Smooth muscle cell (in vitro differentiated cells): ENCODE measurements around the gene PHAF1. TPM values are rescaled to one million over a fixed set of nuclear protein-coding genes. Genes with fewer than 3 reads are reported as not detected.

Experiments
- DNase-seq: peaks from one replicate; lab custom pipeline; 2025; ENCODE audit not compliant: unreplicated experiment; lab: John Stamatoyannopoulos, UW
- H2AFZ ChIP-seq: fragments of 200-600 bp; sonication (generic); 2 replicates; pipeline ENCODE4 v1.6.0; 2016; ENCODE audit warnings: antibody characterized with exemption, low read depth, mild to moderate bottlenecking
- H3F3A ChIP-seq: fragments of 200-600 bp; sonication (generic); 2 replicates; pipeline ENCODE4 v1.6.0; 2017; ENCODE audit warnings: antibody characterized with exemption, low read depth
- H3K27ac ChIP-seq: fragments of 200-600 bp; sonication (generic); 2 replicates; pipeline ENCODE4 v1.5.1; 2016; ENCODE audit warnings: low read depth, mild to moderate bottlenecking
- H3K27me3 ChIP-seq: fragments of 200-600 bp; sonication (generic); 2 replicates; pipeline ENCODE4 v1.6.1; 2016; ENCODE audit warnings: low read depth, mild to moderate bottlenecking
- H3K36me3 ChIP-seq: fragments of 200-600 bp; sonication (generic); 2 replicates; pipeline ENCODE4 v1.5.1; 2016; ENCODE audit warnings: low read depth
- H3K4me1 ChIP-seq: fragments of 200-600 bp; sonication (generic); 2 replicates; pipeline ENCODE4 v1.5.1; 2016; ENCODE audit warnings: low read depth
- H3K4me2 ChIP-seq: fragments of 200-600 bp; sonication (generic); 2 replicates; pipeline ENCODE4 v1.6.0; 2016; ENCODE audit warnings: mild to moderate bottlenecking
- H3K4me3 ChIP-seq: fragments of 200-600 bp; sonication (generic); 2 replicates; pipeline ENCODE4 v1.5.1; 2016; ENCODE audit warnings: mild to moderate bottlenecking
- H3K79me2 ChIP-seq: fragments of 200-600 bp; sonication (generic); 2 replicates; pipeline ENCODE4 v1.6.0; 2016; ENCODE audit warnings: low read depth, mild to moderate bottlenecking
- H3K9ac ChIP-seq: fragments of 200-600 bp; sonication (generic); 2 replicates; pipeline ENCODE4 v1.6.0; 2016; ENCODE audit warnings: low read depth
- H3K9me3 ChIP-seq: fragments of 200-600 bp; sonication (generic); replicated peaks from 2 replicates; pipeline ENCODE4 v1.5.1; 2016; ENCODE audit warnings: low read depth
- H4K20me1 ChIP-seq: fragments of 200-600 bp; sonication (generic); 2 replicates; pipeline ENCODE4 v1.6.0; 2016; ENCODE audit warnings: low read depth
- CTCF ChIP-seq: fragments of 200-600 bp; sonication (generic); IDR thresholded peaks from 2 replicates; pipeline ENCODE4 v1.5.1; 2017; ENCODE audit warnings: borderline replicate concordance, mild to moderate bottlenecking, antibody characterized with exemption; ENCODE audit not compliant: insufficient read depth, poor library complexity, severe bottlenecking
- WGBS: methylation state at CpG from one replicate; pipeline ENCODE4 v1.1.7; 2016; ENCODE audit warnings: low lambda C conversion rate; 5-methylcytosine and 5-hydroxymethylcytosine counted together
- polyA plus RNA-seq: library from polyadenylated mRNA; unstranded; fragments of >200 nt; fragmentation: Nextera tagmentation; extraction: Ambion mirVana; gene quantifications from 2 replicates; pipeline ENCODE4 v1.2.1, GENCODE V29; 2016
- total RNA-seq: library from RNA; depleted of rRNA; stranded (reverse); fragments of >200 nt; gene quantifications from 2 replicates; pipeline ENCODE4 v1.2.3, GENCODE V29; 2014

PHAF1 gene
- total and polyA plus RNA-seq, 2 experiments from 2014 or later, result 15.5 TPM

DNA sequence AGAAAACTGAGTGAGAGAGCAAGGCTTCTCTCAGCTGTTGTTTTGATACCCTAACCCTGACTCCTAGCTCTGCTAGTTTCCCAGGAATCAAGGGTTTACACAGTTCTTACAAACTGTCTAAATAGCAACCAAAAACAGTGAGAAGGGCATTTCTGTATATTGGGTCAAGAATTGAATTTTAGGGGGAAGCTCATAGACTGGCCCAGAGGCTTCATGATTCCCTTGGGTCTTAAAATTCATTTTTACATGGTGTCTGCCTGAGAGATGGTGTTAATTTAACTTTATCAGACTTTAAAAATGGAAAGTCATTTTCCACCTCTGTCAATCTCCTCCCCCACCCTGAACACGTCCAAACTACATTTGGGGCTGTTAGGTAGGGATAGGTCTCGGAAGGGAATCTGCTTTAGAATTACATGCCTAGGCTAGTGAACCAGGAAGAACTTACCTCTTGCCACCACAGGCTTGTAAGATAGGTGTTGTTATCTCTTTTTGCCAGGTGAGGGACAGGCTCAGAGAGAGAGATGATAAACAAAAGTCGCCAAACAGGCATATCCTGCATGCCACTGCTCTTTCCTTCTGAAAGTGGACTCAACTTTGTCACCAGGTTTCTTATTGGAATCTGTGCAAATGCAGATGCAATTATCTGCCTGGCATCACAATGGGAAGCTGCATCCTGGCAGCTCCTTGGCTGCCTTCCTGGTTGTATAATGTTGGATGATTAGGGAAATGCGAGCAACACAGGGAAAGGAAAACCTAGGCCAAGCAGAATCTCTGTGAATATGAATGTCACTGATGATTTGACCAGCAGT lies 3.1 kb downstream of the PHAF1 start:
- DNase-seq, result no peak
- Histone ChIP-seq H3K4me3 (no peak overlapping the region), H3K4me2 (no peak overlapping the region), H3K27me3 (no peaks in the 10 kb centered on the region), H2AFZ (no peak overlapping the region), H3K4me1 (peaks cover 19% of the 10 kb centered on the region), H3K36me3 (no peaks in the 10 kb centered on the region), H3K9ac (no peak overlapping the region), H3F3A (peaks cover 11% of the 10 kb centered on the region), H3K9me3 (no peaks in the 10 kb centered on the region), H4K20me1 (peaks cover 4% of the 10 kb centered on the region), H3K79me2 (peaks cover 62% of the 10 kb centered on the region), H3K27ac (no peak overlapping the region)
- WGBS, result 82% methylated on average over 4 of the region's 4 CpGs
- TF ChIP-seq CTCF, result no peak

DNA sequence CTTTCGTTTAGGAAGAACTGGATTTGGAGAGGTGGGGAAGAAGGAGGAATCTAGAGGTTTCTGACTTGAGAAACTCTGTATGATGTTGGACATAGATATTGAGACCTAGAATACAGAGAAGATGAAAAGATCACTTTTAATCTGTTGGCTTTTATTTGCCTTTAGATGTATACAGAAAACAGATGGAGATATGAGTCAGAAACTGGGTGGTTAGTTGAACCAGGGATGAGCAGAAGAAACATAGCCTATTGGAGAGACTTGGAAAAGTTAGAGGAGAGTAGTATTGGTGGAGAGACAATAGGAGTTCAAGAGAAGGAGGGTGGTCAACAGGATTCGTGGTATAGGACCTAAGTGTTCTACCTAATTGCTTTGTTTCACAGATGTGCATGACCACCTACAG lies 5.1 kb downstream of the PHAF1 start:
- H3K9ac ChIP-seq, result peak overlapping the region; percentile 82
- no peak for DNase-seq
- H3K27ac ChIP-seq, result peak overlapping the region; percentile 96
- TF ChIP-seq CTCF, result no peak
- H3K9me3 ChIP-seq, result no peaks in the 10 kb centered on the region
- no peak overlapping the region for H2AFZ ChIP-seq
- H3K79me2 ChIP-seq, result peaks cover 70% of the 10 kb centered on the region
- H3F3A ChIP-seq, result peaks cover 11% of the 10 kb centered on the region
- H3K4me2 ChIP-seq, result peak overlapping the region; percentile 48
- no peak overlapping the region for H3K4me3 ChIP-seq
- H3K4me1 ChIP-seq, result peaks cover 16% of the 10 kb centered on the region
- H3K36me3 ChIP-seq, result no peaks in the 10 kb centered on the region
- H3K27me3 ChIP-seq, result no peaks in the 10 kb centered on the region
- 70% methylated on average over 2 of the region's 2 CpGs for WGBS
- H4K20me1 ChIP-seq, result peaks cover 17% of the 10 kb centered on the region

DNA sequence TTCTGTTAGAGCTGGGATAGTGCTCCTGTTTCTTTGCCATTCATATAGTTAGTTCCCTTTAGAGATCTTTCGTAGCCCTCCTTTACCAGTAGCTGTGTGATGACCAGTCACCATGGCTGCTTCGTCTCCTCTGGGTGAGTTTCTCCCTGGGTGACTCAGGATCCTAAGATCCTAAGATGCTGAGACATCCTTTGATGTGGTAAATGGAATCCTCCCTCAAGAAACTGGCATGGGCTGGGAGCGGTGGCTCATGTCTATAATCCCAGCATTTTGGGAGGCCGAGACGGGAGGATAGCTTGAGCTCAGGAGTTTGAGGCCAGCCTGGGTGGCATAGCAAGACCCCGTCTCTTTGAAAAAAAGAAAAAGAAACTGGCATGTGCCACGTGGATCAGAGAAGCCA lies 5.9 kb downstream of the PHAF1 start:
- H3F3A ChIP-seq, result peaks cover 11% of the 10 kb centered on the region
- H3K4me1 ChIP-seq, result peaks cover 13% of the 10 kb centered on the region
- peak overlapping the region; percentile 96 for H3K27ac ChIP-seq
- peaks cover 62% of the 10 kb centered on the region for H3K79me2 ChIP-seq
- H3K36me3 ChIP-seq, result no peaks in the 10 kb centered on the region
- H3K9ac ChIP-seq, result peak overlapping the region; percentile 82
- no peaks in the 10 kb centered on the region for H3K9me3 ChIP-seq
- TF ChIP-seq CTCF, result no peak
- no peak overlapping the region for H2AFZ ChIP-seq
- no peak for DNase-seq
- WGBS, result 20% methylated on average over 7 of the region's 7 CpGs
- H3K4me2 ChIP-seq, result peak overlapping the region; percentile 48
- H4K20me1 ChIP-seq, result peaks cover 26% of the 10 kb centered on the region
- H3K4me3 ChIP-seq, result no peak overlapping the region
- H3K27me3 ChIP-seq, result no peaks in the 10 kb centered on the region
